ENCODE results near the gene VILL. TPM values are rescaled to one million over a fixed set of nuclear protein-coding genes. Genes with fewer than 3 reads are reported as not detected.
"Not testable (repeated sequence)": the region's sequence is repeated elsewhere in the genome, so short reads cannot be mapped to it uniquely, and the experiment has no call there.

VILL gene
- polyA plus RNA-seq, 1 donor from 2014 or later = not detected

GRCh38 chr3:37987315-37987697 lies 3.3 kb upstream of the VILL start:
- Histone ChIP-seq H3K27me3 (ENCODE audit: insufficient read depth, low read depth, low read length) (no peaks in the 10 kb centered on the region), H3K27ac (ENCODE audit: low read length) (no peak overlapping the region), H2AFZ (ENCODE audit: low read depth, low read length) (no peak overlapping the region), H3K9me2 (ENCODE audit: insufficient read depth, low read length) (no peaks in the 10 kb centered on the region), H4K20me1 (ENCODE audit: insufficient read depth) (no peaks in the 10 kb centered on the region), H3K79me2 (replicated peaks; ENCODE audit: insufficient read depth, low read length) (no peaks in the 10 kb centered on the region), H3K4me2 (ENCODE audit: low read length) (no peak overlapping the region), H3K36me3 (ENCODE audit: insufficient read depth, low read length) (no peaks in the 10 kb centered on the region), H3K9me3 (ENCODE audit: low read length) (no peaks in the 10 kb centered on the region), H3F3A (ENCODE audit: insufficient read depth, low read length, poor library complexity, severe bottlenecking) (no peaks in the 10 kb centered on the region), H3K9ac (ENCODE audit: low read length) (no peak overlapping the region), H3K4me3 (ENCODE audit: low read length) (no peak overlapping the region)
- no peak for TF ChIP-seq MXI1 (conservative IDR thresholded peaks at IDR 0.05; ENCODE audit: poor library complexity, severe bottlenecking)
- no peak for TF ChIP-seq TAF1 (IDR thresholded peaks at IDR 0.05; ENCODE audit: low read depth)
- no peak for TF ChIP-seq RAD21 (conservative IDR thresholded peaks at IDR 0.05)
- no peak for TF ChIP-seq SMC3 (conservative IDR thresholded peaks at IDR 0.05; ENCODE audit: poor library complexity)
- no peak for TF ChIP-seq POLR2AphosphoS5 (IDR thresholded peaks at IDR 0.05)
- TF ChIP-seq CTCF (IDR thresholded peaks at IDR 0.05; ENCODE audit: poor library complexity, severe bottlenecking) = no peak
- no peak for TF ChIP-seq REST (IDR thresholded peaks at IDR 0.05; ENCODE audit: borderline replicate concordance)
- no peak for TF ChIP-seq EP300 (conservative IDR thresholded peaks at IDR 0.05; ENCODE audit: poor library complexity, severe bottlenecking)
- TF ChIP-seq EZH2 (IDR thresholded peaks at IDR 0.05; ENCODE audit: borderline replicate concordance, insufficient read depth, low read length, poor library complexity, severe bottlenecking) = no peak

- Histone ChIP-seq H3K36me3 (ENCODE audit: insufficient read depth, low read length) (no peaks in the 10 kb centered on the region), H3K9me2 (ENCODE audit: insufficient read depth, low read length) (no peaks in the 10 kb centered on the region), H3K27ac (ENCODE audit: low read length) (no peak overlapping the region), H2AFZ (ENCODE audit: low read depth, low read length) (no peak overlapping the region), H3K4me2 (ENCODE audit: low read length) (no peak overlapping the region), H3K9ac (ENCODE audit: low read length) (no peak overlapping the region), H3K9me3 (ENCODE audit: low read length) (no peaks in the 10 kb centered on the region), H3F3A (ENCODE audit: insufficient read depth, low read length, poor library complexity, severe bottlenecking) (no peaks in the 10 kb centered on the region), H3K27me3 (ENCODE audit: insufficient read depth, low read depth, low read length) (no peaks in the 10 kb centered on the region), H4K20me1 (ENCODE audit: insufficient read depth) (no peaks in the 10 kb centered on the region), H3K79me2 (replicated peaks; ENCODE audit: insufficient read depth, low read length) (no peaks in the 10 kb centered on the region), H3K4me3 (ENCODE audit: low read length) (no peak overlapping the region)
- no peak for TF ChIP-seq EZH2 (IDR thresholded peaks at IDR 0.05; ENCODE audit: borderline replicate concordance, insufficient read depth, low read length, poor library complexity, severe bottlenecking)
Measured at GRCh38 chr3:37987751-37988179, 2.8 kb upstream of the VILL start.

GRCh38 chr3:37988376-37988775 lies 2.2 kb upstream of the VILL start:
- not testable (repeated sequence) for H3K36me3 ChIP-seq (ENCODE audit: insufficient read depth, low read length); H3K79me2 ChIP-seq (replicated peaks; ENCODE audit: insufficient read depth, low read length); H3K27ac ChIP-seq (ENCODE audit: low read length); H4K20me1 ChIP-seq (ENCODE audit: insufficient read depth); H3K9ac ChIP-seq (ENCODE audit: low read length); H3F3A ChIP-seq (ENCODE audit: insufficient read depth, low read length, poor library complexity, severe bottlenecking); H3K9me2 ChIP-seq (ENCODE audit: insufficient read depth, low read length); H3K4me3 ChIP-seq (ENCODE audit: low read length); H3K27me3 ChIP-seq (ENCODE audit: insufficient read depth, low read depth, low read length); H2AFZ ChIP-seq (ENCODE audit: low read depth, low read length); H3K9me3 ChIP-seq (ENCODE audit: low read length); H3K4me2 ChIP-seq (ENCODE audit: low read length)
